ENCODE results near the gene MRPL44. TPM values are rescaled to one million over a fixed set of nuclear protein-coding genes. Genes with fewer than 3 reads are reported as not detected.

The MRPL44 gene
- polyA plus RNA-seq, 1 experiment = 12.8 TPM

DNA sequence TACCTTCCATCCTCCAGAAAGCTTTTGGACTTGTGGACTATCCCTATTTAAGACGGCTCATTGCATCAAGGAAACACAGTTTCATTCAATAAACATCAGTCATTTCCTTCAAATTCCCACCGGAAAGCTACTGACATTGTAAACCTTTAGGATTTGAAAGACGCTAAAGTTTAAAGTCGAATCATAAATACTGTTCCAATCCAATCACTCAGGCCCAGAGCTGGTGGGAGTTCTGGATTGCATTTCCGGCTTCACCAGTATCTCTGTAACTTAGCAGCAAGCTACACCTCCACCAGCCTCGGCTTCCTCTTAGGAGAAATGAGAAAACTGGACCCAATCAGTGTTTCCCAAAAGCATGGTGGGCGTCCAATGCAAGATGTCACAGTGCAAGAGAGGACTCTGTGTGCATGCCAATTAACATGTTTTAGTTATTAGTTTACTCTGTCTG, 13.7 kb upstream of the MRPL44 start:
- ChIA-PET POLR2A (no interaction called here), CTCF (no interaction called here)
- peak overlapping the region; percentile 96 for H3K4me3 ChIP-seq (ENCODE audit: low read depth, low read length)
- 0 out of 2 replicates have a peak, but pooled peaks cover 1% of the 10 kb centered on the region for H3K36me3 ChIP-seq (ENCODE audit: control insufficient read depth, insufficient read depth, low read length)
- TF ChIP-seq, protein P1, sequence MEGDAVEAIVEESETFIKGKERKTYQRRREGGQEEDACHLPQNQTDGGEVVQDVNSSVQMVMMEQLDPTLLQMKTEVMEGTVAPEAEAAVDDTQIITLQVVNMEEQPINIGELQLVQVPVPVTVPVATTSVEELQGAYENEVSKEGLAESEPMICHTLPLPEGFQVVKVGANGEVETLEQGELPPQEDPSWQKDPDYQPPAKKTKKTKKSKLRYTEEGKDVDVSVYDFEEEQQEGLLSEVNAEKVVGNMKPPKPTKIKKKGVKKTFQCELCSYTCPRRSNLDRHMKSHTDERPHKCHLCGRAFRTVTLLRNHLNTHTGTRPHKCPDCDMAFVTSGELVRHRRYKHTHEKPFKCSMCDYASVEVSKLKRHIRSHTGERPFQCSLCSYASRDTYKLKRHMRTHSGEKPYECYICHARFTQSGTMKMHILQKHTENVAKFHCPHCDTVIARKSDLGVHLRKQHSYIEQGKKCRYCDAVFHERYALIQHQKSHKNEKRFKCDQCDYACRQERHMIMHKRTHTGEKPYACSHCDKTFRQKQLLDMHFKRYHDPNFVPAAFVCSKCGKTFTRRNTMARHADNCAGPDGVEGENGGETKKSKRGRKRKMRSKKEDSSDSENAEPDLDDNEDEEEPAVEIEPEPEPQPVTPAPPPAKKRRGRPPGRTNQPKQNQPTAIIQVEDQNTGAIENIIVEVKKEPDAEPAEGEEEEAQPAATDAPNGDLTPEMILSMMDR (IDR thresholded peaks at IDR 0.05; ENCODE audit: insufficient read depth, low read depth, low read length) = no peak
- no peak for DNase-seq (ENCODE audit: low read depth)
- H3K27me3 ChIP-seq (ENCODE audit: control insufficient read depth, insufficient read depth, low read length) = no peaks in the 10 kb centered on the region

DNA sequence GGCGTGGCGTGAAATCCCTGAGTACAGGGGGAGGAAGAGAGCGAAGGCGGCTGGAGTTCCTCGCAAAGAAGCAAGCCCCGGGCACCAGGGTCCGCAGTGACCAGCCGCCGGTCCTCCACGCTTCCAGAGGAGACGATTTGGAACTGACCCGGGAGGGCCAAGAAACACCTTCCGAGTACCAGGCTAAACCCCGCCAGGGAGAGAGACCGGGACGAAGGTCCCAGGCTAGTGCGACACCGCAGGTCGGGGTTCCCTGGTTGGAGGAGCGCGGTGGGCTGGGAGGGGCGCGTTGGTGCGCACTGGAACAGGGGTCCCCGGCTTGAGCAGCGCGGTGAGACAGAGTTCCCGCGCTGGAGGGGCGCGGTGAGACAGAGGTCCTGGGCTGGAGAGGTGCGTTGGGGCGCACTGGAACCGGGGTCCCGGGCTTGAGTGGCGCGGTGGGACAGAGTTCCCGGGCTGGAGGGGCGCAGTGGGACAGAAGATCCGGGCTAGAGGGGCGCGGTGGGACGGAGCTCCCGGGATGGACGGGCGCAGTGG, 13.0 kb upstream of the MRPL44 start:
- H3K4me3 ChIP-seq (ENCODE audit: low read depth, low read length) = peak overlapping the region; percentile 96
- no peaks in the 10 kb centered on the region for H3K36me3 ChIP-seq (ENCODE audit: control insufficient read depth, insufficient read depth, low read length)
- ChIA-PET CTCF (interaction anchor here (0.6 kb wide), 1 partner anchor 183 kb away, joined by 3 read pairs; no protein-coding TSS in a partner anchor), POLR2A (no interaction called here)
- DNase-seq (ENCODE audit: low read depth) = no peak
- TF ChIP-seq, protein P1 (IDR thresholded peaks at IDR 0.05; ENCODE audit: insufficient read depth, low read depth, low read length) = no peak
- no peaks in the 10 kb centered on the region for H3K27me3 ChIP-seq (ENCODE audit: control insufficient read depth, insufficient read depth, low read length)

DNA sequence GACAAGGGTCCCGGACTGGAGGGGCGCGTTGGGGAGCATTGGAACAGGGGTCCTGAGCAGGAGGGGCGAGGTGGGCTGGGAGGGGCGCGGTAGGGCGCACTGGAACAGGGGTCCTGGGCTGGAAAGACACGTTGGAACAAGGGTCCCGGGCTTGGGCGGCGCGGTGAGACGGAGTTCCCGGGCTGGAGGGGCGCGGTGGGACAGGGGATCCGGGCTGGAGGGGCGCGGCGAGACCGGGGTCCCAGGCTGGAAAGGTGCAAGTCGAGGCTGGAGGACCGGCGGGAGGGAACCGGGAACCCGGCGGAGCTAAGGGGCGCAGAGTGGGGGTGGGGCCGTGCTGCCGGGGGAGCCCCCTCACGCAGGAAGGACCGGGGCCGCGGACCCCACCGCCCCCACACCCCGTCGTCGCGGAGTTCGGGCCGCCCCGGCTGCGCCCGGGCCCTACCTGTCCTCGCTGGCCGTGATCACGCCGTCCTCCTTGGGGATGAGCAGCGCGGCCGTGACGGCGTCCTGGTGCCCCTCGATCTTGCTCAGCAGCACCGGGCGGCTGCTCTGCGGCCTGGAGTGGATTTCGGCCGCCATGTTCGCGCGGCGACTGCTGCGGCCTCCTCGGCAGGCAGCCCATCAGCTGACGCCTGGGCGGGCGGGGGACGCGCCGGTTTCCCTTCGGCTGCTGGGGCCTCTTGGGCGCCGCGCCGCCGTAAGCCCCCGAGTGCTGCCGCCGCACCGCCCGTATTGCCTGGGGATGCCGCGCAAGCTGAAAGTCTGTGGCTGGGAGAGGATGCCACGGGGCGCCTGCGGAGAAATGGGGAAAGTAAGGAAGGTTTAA, 12.3 kb upstream of the MRPL44 start, which contains the start of gene WDFY1:
Gene WDFY1 (minus strand): TSS at position 633 of the 829 bp plus-strand sequence. CDS start 51 bp downstream, at position 582.
- no peaks in the 10 kb centered on the region for H3K27me3 ChIP-seq (ENCODE audit: control insufficient read depth, insufficient read depth, low read length)
- DNase-seq (ENCODE audit: low read depth) = peak; percentile 31
- peak within 1 kb of the TSS; percentile 96 for H3K4me3 ChIP-seq (ENCODE audit: low read depth, low read length)
- TF ChIP-seq, protein P1 (IDR thresholded peaks at IDR 0.05; ENCODE audit: insufficient read depth, low read depth, low read length) = no peak
- ChIA-PET CTCF (interaction anchor here (0.6 to 1.0 kb wide), 2 partner anchors 183 to 337 kb away, joined by 3 read pairs; no protein-coding TSS in a partner anchor), POLR2A (interaction anchor here (1.0 kb wide), 1 partner anchor 145 kb away, joined by 3 read pairs; no protein-coding TSS in a partner anchor)
- no peaks in the 10 kb centered on the region for H3K36me3 ChIP-seq (ENCODE audit: control insufficient read depth, insufficient read depth, low read length)

DNA sequence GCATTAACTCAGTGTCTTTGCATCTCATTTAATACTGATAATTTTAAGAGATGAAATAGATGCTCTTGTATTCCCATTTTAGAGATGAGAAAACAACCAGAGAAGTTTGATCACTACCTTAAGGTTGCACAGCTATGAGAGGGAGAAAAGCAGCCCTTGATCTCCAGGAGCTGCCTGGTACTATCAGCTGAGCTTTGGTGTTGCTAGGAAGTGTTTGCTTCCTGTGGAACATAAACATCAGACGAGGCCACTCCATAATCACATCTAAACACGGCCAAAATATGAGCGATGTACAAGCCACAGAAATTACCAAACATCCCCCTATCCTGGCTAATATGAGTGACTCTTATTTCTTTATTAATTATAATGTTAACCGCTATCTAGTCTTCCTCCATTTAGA, 11.5 kb upstream of the MRPL44 start:
- no peaks in the 10 kb centered on the region for H3K36me3 ChIP-seq (ENCODE audit: control insufficient read depth, insufficient read depth, low read length)
- no peak for DNase-seq (ENCODE audit: low read depth)
- TF ChIP-seq, protein P1 (IDR thresholded peaks at IDR 0.05; ENCODE audit: insufficient read depth, low read depth, low read length) = no peak
- no peak overlapping the region for H3K4me3 ChIP-seq (ENCODE audit: low read depth, low read length)
- POLR2A ChIA-PET = interaction anchor here (1.0 kb wide), 1 partner anchor 146 kb away, joined by 3 read pairs; no protein-coding TSS in a partner anchor
- CTCF ChIA-PET = interaction anchor here (1.0 kb wide), 1 partner anchor 337 kb away, joined by 3 read pairs; no protein-coding TSS in a partner anchor
- no peaks in the 10 kb centered on the region for H3K27me3 ChIP-seq (ENCODE audit: control insufficient read depth, insufficient read depth, low read length)

DNA sequence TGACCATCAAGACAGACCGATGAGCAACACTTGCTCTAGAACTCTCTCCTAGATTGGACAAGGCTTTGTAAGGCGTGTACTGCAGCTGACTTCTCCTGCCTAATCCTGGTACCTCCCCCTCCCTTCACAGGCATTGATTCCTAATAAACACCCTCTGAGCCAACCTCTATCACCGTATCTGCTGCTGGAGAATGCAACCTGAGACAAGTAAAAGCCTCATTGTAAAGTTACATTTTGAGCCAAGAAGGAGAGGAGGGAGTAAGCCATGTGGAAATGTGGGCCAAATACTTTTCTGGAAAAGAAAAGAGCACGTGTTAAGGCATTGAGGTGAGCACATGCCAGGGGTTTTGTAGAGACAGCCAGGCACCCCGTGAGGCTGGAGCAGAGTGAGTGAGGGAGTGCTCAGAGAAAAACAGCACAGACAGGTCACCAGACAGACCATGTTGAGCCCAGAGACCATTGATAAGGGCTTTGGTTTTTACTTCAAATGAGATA, 9.5 kb upstream of the MRPL44 start:
- CTCF ChIA-PET = no interaction called here
- POLR2A ChIA-PET = no interaction called here
- no peak for DNase-seq (ENCODE audit: low read depth)
- TF ChIP-seq, protein P1 (IDR thresholded peaks at IDR 0.05; ENCODE audit: insufficient read depth, low read depth, low read length) = no peak
- Histone ChIP-seq H3K36me3 (ENCODE audit: control insufficient read depth, insufficient read depth, low read length) (no peaks in the 10 kb centered on the region), H3K4me3 (ENCODE audit: low read depth, low read length) (no peak overlapping the region), H3K27me3 (ENCODE audit: control insufficient read depth, insufficient read depth, low read length) (no peaks in the 10 kb centered on the region)

Data from BJ (cell line).